B cell (primary cell): ENCODE results near the gene ANKFN1. TPM values are rescaled to one million over a fixed set of nuclear protein-coding genes. Genes with fewer than 3 reads are reported as not detected.

Experiments used
- ATAC-seq: fragments of 200-7000 bp; cut with Tn5 transposase; one replicate; pipeline ENCODE4 v1.10.0; 2021; ENCODE audit warnings: low read depth, mild to moderate bottlenecking, moderate number of reproducible peaks, moderate library complexity
- CTCF ChIA-PET: fragments of 350-600 bp; sonication (Branson Sonifier 250); formaldehyde crosslinking; loops from one replicate; lab custom pipeline; 2021; ENCODE audit warnings: antibody characterized with exemption, inconsistent platforms; lab: Charles Lee
- POLR2A ChIA-PET: fragments of 350-600 bp; sonication (Branson Sonifier 250); formaldehyde crosslinking; loops from one replicate; lab custom pipeline; 2021; ENCODE audit warnings: antibody characterized with exemption; lab: Charles Lee
- DNase-seq: peaks from one replicate; pipeline ENCODE4 v3.0.0; 2013
- H2AFZ ChIP-seq: 2 replicates; pipeline ENCODE4 v1.6.1; 2012; ENCODE audit warnings: mild to moderate bottlenecking, low read depth, low read length; ENCODE audit not compliant: insufficient read depth, poor library complexity, severe bottlenecking
- H3K27ac ChIP-seq, 2 donors: 1 replicate in 1 of 2; 2 replicates in 1 of 2; pipeline ENCODE4 v1.5.1; 2012 to 2013; ENCODE audit warnings: low read length in 2 of 2, mild to moderate bottlenecking in 2 of 2, moderate library complexity in 1 of 2
- H3K27me3 ChIP-seq, 4 experiments: fragments of 200-600 bp in 1 of 4; sonication (generic) in 1 of 4; replicated peaks in 1 of 4; 1 replicate in 2 of 4; 2 replicates in 2 of 4; pipeline versions ENCODE4 v1.6.1 to v1.7.0; 2013 to 2016; ENCODE audit warnings: low read length in 3 of 4, mild to moderate bottlenecking in 2 of 4, mixed read lengths in 1 of 4, moderate library complexity in 1 of 4; ENCODE audit not compliant: insufficient read depth in 4 of 4, control insufficient read depth in 3 of 4; ENCODE audit errors: control extremely low read depth in 1 of 4
- H3K36me3 ChIP-seq, 2 experiments: replicated peaks in 1 of 2; 1 replicate in 1 of 2; 2 replicates in 1 of 2; pipeline versions ENCODE4 v1.6.1 to v1.7.1; 2013; ENCODE audit warnings: low read length in 1 of 2; ENCODE audit not compliant: insufficient read depth in 2 of 2, control insufficient read depth in 1 of 2; ENCODE audit errors: control extremely low read depth in 1 of 2, extremely low read depth in 1 of 2
- H3K4me1 ChIP-seq, 2 donors: fragments of 200-600 bp in 1 of 2; sonication (generic) in 1 of 2; 1 replicate in 1 of 2; 2 replicates in 1 of 2; pipeline versions ENCODE4 v1.5.1 to v1.6.1; 2013 to 2017; ENCODE audit warnings: low read length in 2 of 2; ENCODE audit not compliant: control insufficient read depth in 2 of 2, insufficient read depth in 2 of 2
- H3K4me2 ChIP-seq: replicated peaks from 2 replicates; pipeline ENCODE3; 2012; ENCODE audit warnings: mild to moderate bottlenecking, low read depth, low read length; ENCODE audit not compliant: poor library complexity, severe bottlenecking
- H3K4me3 ChIP-seq, 5 experiments: fragments of 200-600 bp in 1 of 5; sonication (generic) in 1 of 5; 1 replicate in 3 of 5; 2 replicates in 2 of 5; pipeline versions ENCODE4 v1.5.1 to v1.7.0; 2011 to 2016; ENCODE audit warnings: low read length in 4 of 5, mild to moderate bottlenecking in 4 of 5, low read depth in 2 of 5, control low read depth in 1 of 5, moderate library complexity in 1 of 5; ENCODE audit not compliant: insufficient read depth in 1 of 5; ENCODE audit errors: control extremely low read depth in 1 of 5, extremely low read depth in 1 of 5
- H3K79me2 ChIP-seq: fragments of 200-600 bp; sonication (generic); one replicate; pipeline ENCODE4 v1.6.0; 2016; ENCODE audit warnings: low read length; ENCODE audit not compliant: control insufficient read depth, insufficient read depth
- H3K9ac ChIP-seq: fragments of 200-600 bp; sonication (generic); 2 replicates; pipeline ENCODE4 v1.6.1; 2017; ENCODE audit warnings: mild to moderate bottlenecking, low read length, moderate library complexity
- H3K9me3 ChIP-seq, 3 donors: one replicate each; pipeline versions ENCODE4 v1.6.1 to v1.7.1; 2013; ENCODE audit warnings: low read length in 2 of 3; ENCODE audit not compliant: control insufficient read depth in 2 of 3, insufficient read depth in 1 of 3; ENCODE audit errors: control extremely low read depth in 1 of 3
- H4K20me1 ChIP-seq: 2 replicates; pipeline ENCODE4 v1.6.0; 2012; ENCODE audit warnings: mild to moderate bottlenecking, low read length; ENCODE audit not compliant: insufficient read depth, control insufficient read depth, poor library complexity, severe bottlenecking
- H3K27ac Mint-ChIP-seq: one replicate; pipeline ENCODE4 v1.8.0; 2021; ENCODE audit warnings: mixed read lengths
- H3K27me3 Mint-ChIP-seq: one replicate; pipeline ENCODE4 v1.8.0; 2021; ENCODE audit warnings: mixed read lengths
- H3K4me1 Mint-ChIP-seq: one replicate; pipeline ENCODE4 v1.8.0; 2021; ENCODE audit warnings: mixed read lengths
- H3K4me3 Mint-ChIP-seq: one replicate; pipeline ENCODE4 v1.8.0; 2021; ENCODE audit warnings: mixed read lengths
- H3K9me3 Mint-ChIP-seq: one replicate; pipeline ENCODE4 v1.8.0; 2022; ENCODE audit warnings: mixed read lengths; ENCODE audit not compliant: insufficient read depth
- EZH2 ChIP-seq: IDR thresholded peaks from 2 replicates; pipeline ENCODE4 v1.6.1; 2012; ENCODE audit warnings: borderline replicate concordance, low read depth, mild to moderate bottlenecking, moderate library complexity, low read length; ENCODE audit not compliant: insufficient read depth, poor library complexity, severe bottlenecking
- WGBS: methylation state at CpG from one replicate; pipeline ENCODE4 v1.1.5; 2013; ENCODE audit warnings: missing lambda C conversion rate; ENCODE audit not compliant: insufficient coverage; 5-methylcytosine and 5-hydroxymethylcytosine counted together
- intact Hi-C: fragments of 100-400 bp; cut with micrococcal nuclease; formaldehyde crosslinking; loops from one replicate; pipeline ENCODE4 v1.10.0; 2022
- polyA plus RNA-seq: library from polyadenylated mRNA; depleted of rRNA; stranded (reverse); fragments of >200 nt; gene quantifications from 2 replicates; pipeline ENCODE4 v1.2.3, GENCODE V29; 2012
- total RNA-seq, 2 donors: library from RNA; stranded (reverse); fragments of 120-200 nt in 1 of 2; gene quantifications; 1 replicate in 1 of 2; 2 replicates in 1 of 2; pipeline versions ENCODE4 v1.2.3 to v1.2.4, GENCODE V29; 2013 to 2022
- TF ChIP-seq, protein P1 (sequence below): fragments of 200-600 bp; IDR thresholded peaks from one replicate; pipeline ENCODE4 v1.8.0; 2022; ENCODE audit warnings: antibody characterized with exemption, mild to moderate bottlenecking

Gene ANKFN1
- total and polyA plus RNA-seq, 2 donors (not counting 1 experiment from before 2014, with no cell fraction given), result not detected

DNA sequence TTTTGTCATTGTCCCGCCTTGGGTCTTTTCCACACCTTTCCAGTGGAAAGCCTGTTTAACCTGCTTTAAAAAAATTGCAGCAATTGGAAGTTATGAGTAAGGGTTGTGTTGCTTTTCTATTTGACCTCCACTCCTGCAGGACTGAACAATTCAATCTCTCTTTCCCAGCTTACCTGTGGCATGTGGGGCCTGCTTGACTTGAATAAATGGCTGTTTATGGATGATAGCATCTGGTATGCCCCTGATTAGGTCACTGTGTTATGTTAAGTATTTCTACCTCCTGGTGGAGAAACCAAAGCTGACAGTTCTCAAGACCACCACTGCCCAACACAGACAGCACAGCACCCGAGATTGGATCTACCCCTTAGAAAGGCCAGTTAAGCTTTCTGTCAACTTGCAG lies 375.4 kb downstream of the ANKFN1 start:
- no peak overlapping the region for H3K4me3 Mint-ChIP-seq
- Histone ChIP-seq H3K36me3 (no peaks in the 10 kb centered on the region), H3K27me3 (no peaks in the 10 kb centered on the region), H3K4me1 (no peaks in the 10 kb centered on the region), H3K4me3 (no peak overlapping the region), H2AFZ (no peak overlapping the region), H3K9ac (no peak overlapping the region), H3K9me3 (no peaks in the 10 kb centered on the region), H3K4me2 (no peak overlapping the region), H3K79me2 (no peaks in the 10 kb centered on the region), H3K27ac (no peak overlapping the region), H4K20me1 (no peaks in the 10 kb centered on the region)
- TF ChIP-seq, protein P1, sequence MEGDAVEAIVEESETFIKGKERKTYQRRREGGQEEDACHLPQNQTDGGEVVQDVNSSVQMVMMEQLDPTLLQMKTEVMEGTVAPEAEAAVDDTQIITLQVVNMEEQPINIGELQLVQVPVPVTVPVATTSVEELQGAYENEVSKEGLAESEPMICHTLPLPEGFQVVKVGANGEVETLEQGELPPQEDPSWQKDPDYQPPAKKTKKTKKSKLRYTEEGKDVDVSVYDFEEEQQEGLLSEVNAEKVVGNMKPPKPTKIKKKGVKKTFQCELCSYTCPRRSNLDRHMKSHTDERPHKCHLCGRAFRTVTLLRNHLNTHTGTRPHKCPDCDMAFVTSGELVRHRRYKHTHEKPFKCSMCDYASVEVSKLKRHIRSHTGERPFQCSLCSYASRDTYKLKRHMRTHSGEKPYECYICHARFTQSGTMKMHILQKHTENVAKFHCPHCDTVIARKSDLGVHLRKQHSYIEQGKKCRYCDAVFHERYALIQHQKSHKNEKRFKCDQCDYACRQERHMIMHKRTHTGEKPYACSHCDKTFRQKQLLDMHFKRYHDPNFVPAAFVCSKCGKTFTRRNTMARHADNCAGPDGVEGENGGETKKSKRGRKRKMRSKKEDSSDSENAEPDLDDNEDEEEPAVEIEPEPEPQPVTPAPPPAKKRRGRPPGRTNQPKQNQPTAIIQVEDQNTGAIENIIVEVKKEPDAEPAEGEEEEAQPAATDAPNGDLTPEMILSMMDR, result no peak
- TF ChIP-seq EZH2, result no peak
- no peak overlapping the region for H3K27ac Mint-ChIP-seq
- ChIA-PET CTCF (interaction anchor here (0.7 kb wide), 1 partner anchor 9 kb away, joined by 3 read pairs; no protein-coding TSS in a partner anchor), POLR2A (no interaction called here)
- WGBS, result no CpG with 5 or more reads among the region's 2 CpGs
- intact Hi-C loops, result no loop called here
- no peak for ATAC-seq
- no peaks in the 10 kb centered on the region for H3K9me3 Mint-ChIP-seq
- peaks cover 9% of the 10 kb centered on the region for H3K27me3 Mint-ChIP-seq
- no peaks in the 10 kb centered on the region for H3K4me1 Mint-ChIP-seq
- DNase-seq, result no peak

DNA sequence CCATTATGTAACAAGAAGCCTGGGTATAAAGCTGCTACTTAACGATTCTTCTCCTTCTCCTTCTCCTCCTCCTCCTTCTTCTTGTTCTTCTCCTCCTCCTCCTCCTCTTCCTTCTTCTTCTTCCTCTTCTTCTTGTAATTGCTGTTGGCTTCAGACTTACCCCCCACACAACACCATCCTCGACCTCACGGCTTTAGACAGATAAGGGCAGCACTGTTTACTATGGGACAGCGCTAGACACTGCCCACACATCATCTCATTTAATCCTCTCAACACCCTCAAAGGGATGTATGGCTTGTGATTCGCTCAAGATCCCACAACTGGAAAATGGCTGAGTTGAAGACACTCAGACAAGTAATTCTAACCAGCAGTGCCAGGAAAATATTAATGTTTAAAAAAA lies 379.7 kb downstream of the ANKFN1 start:
- H2AFZ ChIP-seq, result no peak overlapping the region
- Mint-ChIP-seq H3K4me3 (no peak overlapping the region), H3K27ac (no peak overlapping the region), H3K27me3 (peaks cover 5% of the 10 kb centered on the region), H3K4me1 (no peaks in the 10 kb centered on the region), H3K9me3 (no peaks in the 10 kb centered on the region)
- H4K20me1 ChIP-seq, result no peaks in the 10 kb centered on the region
- no peak overlapping the region for H3K4me3 ChIP-seq
- intact Hi-C loops, result no loop called here
- H3K4me2 ChIP-seq, result no peak overlapping the region
- TF ChIP-seq, protein P1, result no peak
- no peak for TF ChIP-seq EZH2
- WGBS, result 82% methylated on average over 3 of the region's 5 CpGs
- no peak overlapping the region for H3K9ac ChIP-seq
- H3K36me3 ChIP-seq, result no peaks in the 10 kb centered on the region
- ATAC-seq (no peak), DNase-seq (no peak)
- no peaks in the 10 kb centered on the region for H3K9me3 ChIP-seq
- no peaks in the 10 kb centered on the region for H3K79me2 ChIP-seq
- H3K4me1 ChIP-seq, result no peaks in the 10 kb centered on the region
- H3K27me3 ChIP-seq, result no peaks in the 10 kb centered on the region
- CTCF ChIA-PET, result no interaction called here
- POLR2A ChIA-PET, result no interaction called here
- no peak overlapping the region for H3K27ac ChIP-seq
